K562 (cell line): ENCODE results near the gene LAPTM5. TPM values are rescaled to one million over a fixed set of nuclear protein-coding genes. Genes with fewer than 3 reads are reported as not detected.

Experiments
- BRCA1 ChIP-seq, 2 experiments: fragments of 450-650 bp in 1 of 2; sonication (generic) in 1 of 2; formaldehyde crosslinking in 1 of 2; IDR thresholded peaks; 2 replicates each; pipeline versions ENCODE4 v1.5.0 to v1.6.1; 2017 to 2020; ENCODE audit warnings: mild to moderate bottlenecking in 1 of 2, missing genetic modification reagents in 1 of 2
- DPF2 ChIP-seq: fragments of 450-650 bp; IDR thresholded peaks from 2 replicates; pipeline ENCODE4 v1.6.1; 2016
- KHSRP ChIP-seq: fragments of 450-650 bp; IDR thresholded peaks from 2 replicates; pipeline ENCODE4 v1.6.1; 2017
- MCM5 ChIP-seq: fragments of 450-650 bp; IDR thresholded peaks from 2 replicates; pipeline ENCODE4 v1.6.1; 2016; ENCODE audit warnings: low read depth
- MTA3 ChIP-seq: fragments of 450-650 bp; formaldehyde crosslinking; IDR thresholded peaks from 2 replicates; pipeline ENCODE4 v1.6.1; 2017; ENCODE audit warnings: mild to moderate bottlenecking, borderline replicate concordance
- SMAD2 ChIP-seq: fragments of 150-350 bp; IDR thresholded peaks from 2 replicates; pipeline ENCODE4 v1.6.1; 2014; ENCODE audit warnings: low read depth, mild to moderate bottlenecking, low read length
- SNRNP70 ChIP-seq: fragments of 200-400 bp; formaldehyde crosslinking; optimal IDR thresholded peaks from 2 replicates; pipeline ENCODE3; 2017; ENCODE audit warnings: low read depth, low read length
- TBP ChIP-seq: optimal IDR thresholded peaks from 2 replicates; pipeline ENCODE3; 2011; ENCODE audit warnings: low read depth, low read length, improper control_type of control experiment
- ZEB2 ChIP-seq: fragments of 450-650 bp; IDR thresholded peaks from 2 replicates; pipeline ENCODE4 v1.6.1; 2016
- polyA plus RNA-seq, 8 experiments: library from polyadenylated mRNA; depleted of rRNA in 4 of 8; stranded (reverse) in 5 of 8; unstranded in 3 of 8; fragments of >200 nt; fragmentation: Nextera tagmentation in 2 of 8; fragmentation: Illumina TruSeq in 1 of 8; extraction: Ambion mirVana in 2 of 8; extraction: Trizol in 1 of 8; gene quantifications; 2 replicates each; pipeline versions ENCODE4 v1.2.1 to v1.2.3, GENCODE V29; 2011 to 2014; ENCODE audit warnings: inconsistent platforms in 1 of 8, missing spikeins in 1 of 8
- total RNA-seq, 7 experiments: library from RNA; depleted of rRNA in 6 of 7; stranded (reverse); fragments of >200 nt in 6 of 7; fragmentation: Illumina TruSeq in 2 of 7; extraction: Trizol in 2 of 7; gene quantifications; 2 replicates each; pipeline versions ENCODE4 v1.2.1 to v1.2.3, GENCODE V29; 2011 to 2021; ENCODE audit warnings: low replicate concordance in 1 of 7
- TF ChIP-seq, protein P1 (sequence below), 2 experiments: IDR thresholded peaks; 2 replicates each; pipeline ENCODE4 v1.6.1; 2011; ENCODE audit warnings: borderline replicate concordance in 1 of 2, control low read depth in 1 of 2, low read depth in 1 of 2, low read length in 1 of 2, mild to moderate bottlenecking in 1 of 2, mixed read lengths in 1 of 2, moderate library complexity in 1 of 2; ENCODE audit not compliant: insufficient read depth in 1 of 2, insufficient read length in 1 of 2, poor library complexity in 1 of 2, severe bottlenecking in 1 of 2; ENCODE audit errors: extremely low read depth in 1 of 2
- TF ChIP-seq, protein P2 (sequence below): fragments of 250-450 bp; sonication (Bioruptor Pico); IDR thresholded peaks from 2 replicates; pipeline ENCODE4 v1.5.1; 2021; ENCODE audit warnings: mild to moderate bottlenecking
- TF ChIP-seq, protein P3 (sequence below): sonication (generic); formaldehyde crosslinking; IDR thresholded peaks from 2 replicates; pipeline ENCODE4 v1.8.0; 2022; ENCODE audit warnings: mild to moderate bottlenecking, missing genetic modification reagents

LAPTM5 gene
- total and polyA plus RNA-seq, 9 of the 15 experiments (the other 6 are each of a cell fraction or from before 2014, with no cell fraction given) = 2.4 to 47.3 (median 20.3) TPM

DNA sequence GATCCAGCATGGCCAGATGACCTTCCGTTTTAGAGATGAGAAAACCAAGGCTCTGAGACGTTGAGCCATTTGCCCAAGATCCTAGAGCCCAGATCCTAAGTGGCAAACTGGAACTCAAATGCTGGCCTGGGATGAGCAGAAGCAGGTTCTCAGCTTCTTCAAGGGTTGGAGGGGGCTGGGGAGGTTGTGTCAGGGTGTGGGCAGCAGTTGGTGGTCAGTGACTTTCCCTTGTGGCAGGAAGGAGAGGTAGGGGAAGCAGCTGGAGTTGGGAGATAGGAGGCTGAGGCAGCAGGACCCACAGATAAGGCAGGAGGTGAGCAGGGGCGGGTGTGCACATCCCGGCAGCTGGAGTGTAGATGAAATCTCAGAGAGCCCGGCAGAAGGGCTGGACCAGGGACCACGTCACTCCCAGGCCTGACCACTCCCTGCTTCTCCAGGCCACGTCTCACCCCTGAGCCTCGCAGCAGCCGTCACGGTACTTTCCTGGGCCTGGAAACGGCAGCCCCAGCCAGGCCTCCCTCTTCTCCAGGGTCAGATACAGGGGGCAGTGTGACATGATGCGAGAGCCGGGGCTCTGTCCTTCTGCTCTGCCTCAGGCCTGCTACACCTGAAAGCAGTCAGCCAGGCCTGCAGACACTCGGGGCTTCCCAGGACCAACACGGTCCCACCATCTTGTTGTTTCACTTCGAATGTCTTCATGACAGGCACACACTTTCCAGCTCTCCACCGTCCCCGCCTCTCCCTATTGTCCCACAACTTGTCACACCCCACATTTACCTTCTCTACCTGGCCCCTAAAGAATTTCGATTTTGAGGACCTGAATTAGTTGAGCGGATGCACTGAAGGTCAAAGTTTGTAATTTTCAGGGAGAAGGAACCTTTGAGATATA, 11.5 kb upstream of the LAPTM5 start (continued):
- TF ChIP-seq, protein P1, sequence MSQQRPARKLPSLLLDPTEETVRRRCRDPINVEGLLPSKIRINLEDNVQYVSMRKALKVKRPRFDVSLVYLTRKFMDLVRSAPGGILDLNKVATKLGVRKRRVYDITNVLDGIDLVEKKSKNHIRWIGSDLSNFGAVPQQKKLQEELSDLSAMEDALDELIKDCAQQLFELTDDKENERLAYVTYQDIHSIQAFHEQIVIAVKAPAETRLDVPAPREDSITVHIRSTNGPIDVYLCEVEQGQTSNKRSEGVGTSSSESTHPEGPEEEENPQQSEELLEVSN (IDR thresholded peaks at IDR 0.05; ENCODE audit: borderline replicate concordance in 1 of 2, extremely low read depth in 1 of 2, insufficient read depth in 1 of 2, insufficient read length in 1 of 2, low read depth in 1 of 2, low read length in 1 of 2, poor library complexity in 1 of 2, severe bottlenecking in 1 of 2) = peak; percentile 88 to 90
- TF ChIP-seq MCM5 (no peak), BRCA1 (IDR thresholded peaks at IDR 0.05) (no peak), BRCA1 (CRISPR knock-in tag; IDR thresholded peaks at IDR 0.05) (no peak), ZEB2 (peak; percentile 100), KHSRP (peak; percentile 98), MTA3 (peak; percentile 97), DPF2 (peak; percentile 100), TBP (peak; percentile 60), SNRNP70 (no peak), SMAD2 (no peak)
- TF ChIP-seq, protein P2, sequence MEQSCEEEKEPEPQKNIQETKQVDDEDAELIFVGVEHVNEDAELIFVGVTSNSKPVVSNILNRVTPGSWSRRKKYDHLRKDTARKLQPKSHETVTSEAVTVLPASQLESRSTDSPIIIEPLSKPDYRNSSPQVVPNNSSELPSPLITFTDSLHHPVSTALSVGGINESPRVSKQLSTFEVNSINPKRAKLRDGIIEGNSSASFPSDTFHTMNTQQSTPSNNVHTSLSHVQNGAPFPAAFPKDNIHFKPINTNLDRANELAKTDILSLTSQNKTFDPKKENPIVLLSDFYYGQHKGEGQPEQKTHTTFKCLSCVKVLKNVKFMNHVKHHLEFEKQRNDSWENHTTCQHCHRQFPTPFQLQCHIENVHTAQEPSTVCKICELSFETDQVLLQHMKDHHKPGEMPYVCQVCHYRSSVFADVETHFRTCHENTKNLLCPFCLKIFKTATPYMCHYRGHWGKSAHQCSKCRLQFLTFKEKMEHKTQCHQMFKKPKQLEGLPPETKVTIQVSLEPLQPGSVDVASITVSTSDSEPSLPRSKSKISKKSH (CRISPR knock-in tag) = no peak
- TF ChIP-seq, protein P3, sequence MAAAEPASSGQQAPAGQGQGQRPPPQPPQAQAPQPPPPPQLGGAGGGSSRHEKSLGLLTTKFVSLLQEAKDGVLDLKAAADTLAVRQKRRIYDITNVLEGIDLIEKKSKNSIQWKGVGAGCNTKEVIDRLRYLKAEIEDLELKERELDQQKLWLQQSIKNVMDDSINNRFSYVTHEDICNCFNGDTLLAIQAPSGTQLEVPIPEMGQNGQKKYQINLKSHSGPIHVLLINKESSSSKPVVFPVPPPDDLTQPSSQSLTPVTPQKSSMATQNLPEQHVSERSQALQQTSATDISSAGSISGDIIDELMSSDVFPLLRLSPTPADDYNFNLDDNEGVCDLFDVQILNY (CRISPR knock-in tag) = peak; percentile 57; the same call in 1 of the 2 replicates
